ENCODE data around the gene LSM14B.
"Not testable (repeated sequence)": the region's sequence is repeated elsewhere in the genome, so short reads cannot be mapped to it uniquely, and the experiment has no call there.

Gene LSM14B

DNA sequence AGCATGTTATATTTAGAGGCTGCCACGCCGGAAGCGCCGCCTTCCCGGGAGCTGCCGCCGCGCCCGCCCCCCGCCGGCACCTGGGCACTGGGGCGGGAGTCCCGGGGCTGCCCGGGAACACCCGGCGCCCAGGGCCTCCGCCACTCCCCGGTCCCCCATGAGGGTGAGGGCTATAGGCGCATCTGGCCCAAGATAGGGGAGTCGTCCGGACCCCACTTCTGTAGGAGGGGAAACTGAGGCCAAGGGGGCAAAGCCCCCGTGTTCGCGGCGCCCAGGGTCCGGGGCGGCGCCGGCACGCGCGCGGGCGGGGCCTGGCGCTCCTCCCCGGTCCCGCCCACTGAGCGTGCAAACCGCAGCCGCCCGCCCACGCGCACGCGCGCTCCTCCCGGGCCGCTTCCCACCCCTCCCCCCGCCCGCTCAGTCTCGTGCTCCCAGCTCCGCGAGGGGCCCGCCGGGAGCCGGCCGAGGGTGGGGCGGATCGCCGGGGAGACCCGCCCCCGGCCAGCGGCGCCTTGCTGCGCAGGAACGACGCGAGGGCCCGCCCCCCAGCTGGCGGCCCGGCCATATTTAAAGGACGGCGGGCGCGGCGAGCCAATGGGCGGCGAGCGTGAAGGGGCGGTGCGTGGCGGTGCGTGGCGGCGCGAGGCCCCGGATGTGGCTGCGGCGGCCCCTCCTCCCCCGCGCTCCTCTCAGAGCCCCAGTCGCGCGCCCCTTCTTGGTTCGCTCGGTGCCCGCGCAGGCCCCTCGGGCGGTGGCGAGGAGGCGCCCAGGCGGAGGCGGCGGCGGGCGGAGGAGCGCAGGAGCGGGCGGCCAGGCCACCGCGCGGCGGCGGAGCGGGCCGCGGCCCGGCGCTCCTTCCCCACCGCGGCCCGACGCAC lies at the start of gene LSM14B:
Gene LSM14B (plus strand): TSS at position 700 of the 878 bp plus-strand sequence. CDS start 192 bp downstream, outside the sequence.
- peak; percentile 98 to 99 for DNase-seq

DNA sequence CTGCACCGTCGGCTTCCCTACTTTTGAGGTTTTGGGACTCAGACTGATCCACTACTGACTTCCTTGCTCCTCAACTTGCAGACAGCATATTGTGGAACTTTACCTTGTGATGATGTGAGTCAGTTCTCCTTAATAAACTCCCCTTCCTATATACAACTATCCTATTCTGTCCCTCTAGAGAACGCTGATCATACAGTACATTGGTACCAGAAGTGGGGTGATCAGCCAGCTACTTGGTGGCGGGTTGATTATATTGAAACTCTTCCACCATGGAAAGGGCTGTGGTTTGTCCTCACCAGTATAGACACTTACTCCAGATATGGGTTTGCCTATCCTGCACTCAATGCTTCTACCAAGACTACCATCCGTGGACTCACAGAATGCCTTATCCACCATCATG lies 49.0 kb upstream of the LSM14B start:
- DNase-seq: no peak

DNA sequence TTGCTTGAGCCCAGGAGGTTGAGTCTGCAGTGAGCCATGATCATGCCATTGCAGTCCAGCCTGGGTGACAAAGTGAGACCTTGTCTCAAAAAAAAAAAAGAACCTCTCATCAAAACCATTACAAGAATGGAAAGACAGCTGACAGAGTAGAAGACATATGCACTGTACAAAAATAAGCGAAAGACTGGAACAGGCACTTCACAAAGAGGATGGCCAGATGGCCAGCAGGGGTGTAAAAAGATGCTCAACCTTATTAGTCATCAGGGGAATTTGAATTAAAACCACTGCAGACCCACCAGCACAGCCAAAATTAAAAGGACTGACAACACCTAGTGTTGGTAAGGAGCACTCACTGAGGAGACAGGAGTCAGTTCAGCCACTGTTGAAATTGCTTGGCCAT lies 43.1 kb upstream of the LSM14B start:
- no peak for DNase-seq

DNA sequence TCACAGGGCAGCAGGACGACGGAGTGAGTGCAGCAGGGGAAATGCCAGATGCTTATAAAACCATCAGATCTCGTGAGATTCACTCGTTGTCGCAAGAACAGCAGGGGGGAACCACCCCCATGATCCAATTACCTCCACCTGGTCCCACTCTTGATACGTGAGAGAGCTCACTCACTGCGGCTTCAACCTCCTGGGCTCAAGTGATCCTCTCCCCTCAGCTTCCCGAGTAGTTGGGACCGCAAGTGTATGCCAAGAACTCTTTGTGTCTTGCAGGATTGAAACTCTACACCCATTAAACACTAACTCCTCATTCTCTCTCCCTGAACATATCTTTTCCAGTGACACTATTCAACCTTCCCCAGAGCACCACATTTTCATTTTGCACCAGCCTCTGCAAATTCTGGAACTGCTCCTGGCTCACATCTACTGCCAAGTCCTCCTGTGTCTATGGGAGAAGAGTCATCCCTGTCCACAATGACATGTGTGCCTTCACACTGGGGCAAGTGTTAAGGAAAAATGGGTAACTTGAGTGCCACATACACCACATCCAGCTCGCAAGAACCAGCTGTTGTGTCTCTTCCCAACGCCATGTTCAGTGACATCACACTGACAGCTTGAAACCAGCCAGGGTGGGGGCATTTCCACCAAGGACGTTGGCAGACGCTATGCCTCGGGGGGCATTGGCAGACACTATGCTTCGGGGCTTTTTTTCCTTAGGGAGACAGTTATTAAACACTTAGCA lies 41.9 kb upstream of the LSM14B start:
- no peak for DNase-seq

DNA sequence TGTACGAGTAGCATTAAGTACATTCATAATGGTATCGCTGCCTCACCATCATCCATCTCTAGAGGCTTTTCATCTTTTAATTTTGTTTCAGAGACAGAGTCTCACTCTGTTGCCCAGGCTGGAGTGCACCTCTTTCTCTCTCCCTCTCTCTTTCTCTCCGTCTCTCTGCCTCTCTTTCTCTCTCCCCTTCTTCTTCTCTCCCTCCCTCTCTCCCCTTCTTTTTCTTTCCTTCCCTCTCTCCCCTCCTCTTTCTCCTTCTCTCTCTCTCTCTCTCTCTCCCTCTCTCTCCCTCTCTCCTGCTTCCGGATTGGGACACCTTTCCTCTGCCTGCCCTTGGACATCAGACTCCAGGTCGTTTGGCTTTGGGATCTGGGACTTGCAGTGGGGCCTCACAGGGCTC lies 39.0 kb upstream of the LSM14B start:
- DNase-seq: no peak

DNA sequence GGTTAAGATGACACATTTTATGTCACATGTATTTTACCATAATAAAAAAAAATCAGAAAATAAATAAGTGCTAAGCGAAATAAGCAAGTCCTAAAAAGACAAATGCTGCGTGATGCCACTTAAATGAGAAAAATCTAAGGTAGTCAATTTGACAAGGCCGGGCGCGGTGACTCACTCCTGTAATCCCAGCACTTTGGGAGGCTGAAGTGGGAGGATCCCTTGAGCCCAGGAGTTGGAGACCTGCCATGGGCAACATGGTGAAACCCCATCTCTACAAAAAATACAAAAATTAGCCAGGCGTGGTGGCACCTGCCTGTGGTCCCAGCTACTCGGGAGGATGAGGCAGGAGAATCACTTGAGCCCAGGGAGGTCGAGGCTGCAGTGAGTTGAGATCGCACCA lies 38.1 kb upstream of the LSM14B start:
- not testable (repeated sequence) for DNase-seq

DNA sequence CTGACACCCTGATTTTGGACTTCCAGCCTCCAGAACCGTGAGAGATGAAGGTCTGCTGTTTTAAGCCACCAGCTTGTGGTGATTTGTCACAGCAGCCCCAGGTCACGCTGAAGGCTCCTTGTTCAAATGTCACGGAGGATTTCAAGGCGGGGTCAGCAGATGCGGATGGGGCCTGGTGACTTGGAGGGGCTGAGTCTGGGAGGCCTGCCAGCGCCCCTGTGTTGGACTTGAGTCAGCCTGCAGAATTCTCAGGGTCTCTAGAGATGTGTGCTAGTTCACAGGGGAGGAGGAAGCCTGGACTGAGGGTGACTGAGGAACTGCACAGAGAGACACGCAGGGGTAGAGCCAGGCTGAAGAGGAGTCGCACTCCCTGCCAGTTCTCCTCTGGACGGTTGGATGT lies 37.1 kb upstream of the LSM14B start:
- DNase-seq: no peak

DNA sequence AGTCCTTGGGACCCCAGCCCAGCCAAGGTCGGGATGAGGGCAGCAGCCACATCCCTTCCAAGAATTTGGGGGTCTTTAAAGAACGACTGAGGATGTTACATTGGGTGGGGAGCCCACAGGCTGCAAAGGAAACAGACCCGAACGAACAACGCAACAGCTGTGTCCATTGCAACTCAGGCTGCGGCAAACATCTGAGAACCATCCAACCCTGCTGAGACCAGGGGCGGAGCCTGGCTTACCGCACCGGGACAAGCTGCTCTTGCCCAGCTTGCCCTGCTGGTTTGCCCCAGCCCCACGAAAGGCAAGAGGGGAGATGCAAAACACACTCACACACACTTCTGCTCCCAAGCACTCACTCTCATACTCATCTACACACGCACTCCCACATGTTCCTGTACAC lies 35.0 kb upstream of the LSM14B start:
- no peak for DNase-seq

DNA sequence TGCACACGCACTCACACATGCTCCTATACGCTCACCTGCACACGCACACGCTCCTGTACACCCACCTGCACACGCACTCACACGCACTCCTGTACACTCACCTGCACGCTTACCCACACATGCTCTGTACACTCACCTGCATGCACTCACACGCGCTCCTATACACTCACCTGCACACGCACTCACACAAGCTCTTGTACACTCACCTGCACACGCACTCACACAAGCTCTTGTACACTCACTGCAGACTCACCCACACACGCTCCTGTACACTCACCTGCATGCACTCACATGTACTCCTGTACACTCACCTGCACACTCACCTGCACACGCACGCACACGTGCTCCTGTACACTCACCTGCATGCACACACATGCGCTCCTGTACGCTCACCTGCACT lies 34.6 kb upstream of the LSM14B start:
- DNase-seq: no peak

DNA sequence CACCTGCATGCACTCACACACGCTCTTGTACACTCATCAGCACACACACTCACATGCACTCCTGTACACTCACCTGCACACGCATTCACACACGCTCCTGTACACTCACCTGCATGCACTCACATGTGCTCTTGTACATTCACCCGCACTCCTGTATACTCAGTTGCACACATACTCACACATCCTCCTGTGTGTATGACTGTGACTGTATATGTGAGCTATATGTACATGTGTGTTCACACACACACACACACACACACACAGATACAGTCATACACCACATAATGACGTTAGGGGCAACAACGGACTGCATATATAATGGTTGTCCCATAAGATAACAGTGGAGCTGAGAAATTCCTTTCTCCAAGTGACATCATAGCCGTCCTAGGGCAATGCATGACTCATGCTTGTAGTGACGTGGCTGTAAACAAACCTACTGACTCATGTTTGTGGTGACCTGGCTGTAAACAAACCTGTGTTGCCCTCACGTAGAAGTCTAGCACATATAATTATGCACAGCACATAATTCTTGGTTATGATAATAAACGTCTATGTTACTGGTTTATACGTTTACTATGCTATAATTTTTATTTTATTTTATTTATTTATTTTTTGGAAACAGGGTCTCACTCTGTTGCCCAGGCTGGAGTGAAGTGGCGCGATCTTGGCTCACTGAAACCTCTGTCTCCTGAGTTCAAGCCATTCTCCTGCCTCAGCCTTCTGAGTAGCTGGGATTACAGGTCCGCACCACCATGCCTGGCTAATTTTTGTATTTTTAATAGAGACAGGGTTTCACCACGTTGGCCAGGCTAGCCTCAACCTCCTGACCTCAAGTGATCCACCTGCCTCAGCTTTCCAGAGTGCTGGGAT lies 33.8 kb upstream of the LSM14B start:
- DNase-seq: peak in 1 of 2 donors; percentile 26

DNA sequence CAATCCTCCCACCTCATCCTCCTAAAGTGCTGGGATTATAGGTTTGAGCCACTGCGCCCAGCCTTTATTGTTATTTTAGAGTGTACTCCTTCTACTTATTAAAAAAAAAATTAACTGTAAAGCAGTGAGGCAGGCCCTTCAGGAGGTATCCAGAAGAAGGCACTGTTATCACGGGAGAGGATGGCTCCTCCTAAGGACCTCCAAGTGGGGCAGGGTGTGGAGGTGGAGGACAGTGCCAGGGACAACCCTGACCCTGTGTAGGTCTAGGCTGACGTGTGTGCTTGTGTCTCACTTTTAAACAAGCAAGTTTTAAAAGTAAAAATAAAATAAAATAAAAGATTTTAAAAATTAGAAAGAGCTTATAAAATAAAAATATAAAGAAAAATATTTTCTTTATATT lies 32.9 kb upstream of the LSM14B start:
- DNase-seq: no peak

DNA sequence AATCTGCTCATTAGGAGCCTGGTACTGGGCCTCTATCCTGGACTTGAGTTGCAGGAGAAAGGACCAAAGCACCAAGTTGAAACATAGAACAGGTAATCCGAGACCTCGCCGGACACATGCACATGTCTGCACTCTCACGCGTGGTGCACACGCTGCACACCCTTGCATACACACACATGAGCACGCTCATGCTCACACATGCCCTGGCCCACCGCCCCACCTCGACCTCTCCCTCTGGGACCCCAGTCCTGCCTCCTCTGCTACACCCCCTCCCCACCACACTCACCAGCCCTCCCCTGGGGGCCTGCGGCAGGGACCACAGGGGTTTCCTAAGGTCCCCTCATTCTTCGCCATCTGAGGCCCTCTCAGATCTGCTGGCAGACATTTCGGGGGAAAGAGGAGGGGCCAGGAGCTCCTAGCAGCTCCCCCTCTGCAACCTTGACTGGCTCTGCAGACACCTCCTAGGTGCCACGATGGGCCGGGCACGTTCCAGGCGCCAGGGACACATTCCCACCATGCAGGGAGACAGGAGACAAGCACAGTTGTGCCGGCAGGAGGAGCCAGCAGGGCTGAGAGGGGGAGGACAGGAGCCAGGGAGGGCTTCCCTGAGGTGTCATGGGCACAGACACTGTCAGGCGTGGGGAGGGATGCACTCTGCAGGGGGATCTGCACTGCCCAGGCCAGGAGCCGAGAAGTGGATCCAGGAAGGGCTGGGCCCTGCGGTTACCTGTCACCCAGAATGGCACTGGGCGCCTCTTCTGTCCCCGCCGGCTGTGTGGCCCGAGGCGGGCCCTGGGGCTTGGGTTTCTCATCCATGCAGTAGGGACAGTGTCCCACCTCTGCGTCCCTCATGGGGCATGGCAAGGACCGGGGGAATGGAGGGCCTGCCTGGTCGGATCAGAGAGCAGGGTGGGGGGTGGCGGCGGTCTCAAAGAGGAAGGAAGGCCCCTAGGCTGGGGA lies 25.6 kb upstream of the LSM14B start:
- DNase-seq: no peak

DNA sequence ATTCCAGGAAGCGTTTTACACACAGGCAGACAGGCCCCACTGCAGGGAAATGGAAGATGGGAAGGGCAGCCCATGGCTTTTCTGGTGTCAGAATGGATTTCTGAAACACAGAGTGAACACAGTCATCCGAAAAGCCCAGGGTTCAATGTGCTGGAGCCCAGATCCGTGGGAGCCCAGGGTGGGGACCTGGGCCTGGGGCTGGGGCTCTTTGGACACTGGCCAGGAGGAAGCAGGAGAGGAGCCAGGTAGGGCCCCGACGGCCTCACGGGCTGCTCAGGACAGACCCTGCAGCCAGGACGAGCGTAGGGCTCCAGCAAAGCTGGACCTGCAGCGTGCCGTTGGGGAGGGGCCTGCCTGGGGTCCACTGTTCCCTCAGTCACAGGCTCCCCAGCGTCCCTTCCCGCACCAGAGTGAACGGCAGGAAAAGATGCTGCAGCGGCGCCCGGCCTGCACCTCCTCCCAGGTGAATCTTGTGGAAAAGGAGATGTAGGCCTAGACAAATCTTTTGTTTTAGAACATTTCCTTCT lies 24.3 kb upstream of the LSM14B start:
- no peak for DNase-seq

DNA sequence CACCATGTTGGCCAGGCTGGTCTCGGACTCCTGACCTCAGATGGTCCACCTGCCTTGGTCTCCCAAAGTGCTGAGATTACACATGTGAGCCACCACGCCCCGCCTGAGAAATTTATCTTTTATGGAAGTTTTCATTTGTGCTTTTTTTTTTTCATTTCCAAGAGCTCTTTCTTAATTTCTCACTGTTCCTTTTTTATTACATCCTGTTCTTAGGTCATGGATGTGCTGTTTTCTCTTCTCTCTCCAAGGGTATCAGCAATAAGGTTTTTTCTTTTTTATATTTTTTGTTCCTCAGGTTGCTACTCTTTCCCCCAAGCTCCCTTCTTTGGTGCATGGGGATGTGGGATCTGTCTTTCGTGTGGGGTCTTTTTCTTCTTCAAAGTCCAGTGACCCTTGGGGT lies 21.2 kb upstream of the LSM14B start:
- DNase-seq: no peak

DNA sequence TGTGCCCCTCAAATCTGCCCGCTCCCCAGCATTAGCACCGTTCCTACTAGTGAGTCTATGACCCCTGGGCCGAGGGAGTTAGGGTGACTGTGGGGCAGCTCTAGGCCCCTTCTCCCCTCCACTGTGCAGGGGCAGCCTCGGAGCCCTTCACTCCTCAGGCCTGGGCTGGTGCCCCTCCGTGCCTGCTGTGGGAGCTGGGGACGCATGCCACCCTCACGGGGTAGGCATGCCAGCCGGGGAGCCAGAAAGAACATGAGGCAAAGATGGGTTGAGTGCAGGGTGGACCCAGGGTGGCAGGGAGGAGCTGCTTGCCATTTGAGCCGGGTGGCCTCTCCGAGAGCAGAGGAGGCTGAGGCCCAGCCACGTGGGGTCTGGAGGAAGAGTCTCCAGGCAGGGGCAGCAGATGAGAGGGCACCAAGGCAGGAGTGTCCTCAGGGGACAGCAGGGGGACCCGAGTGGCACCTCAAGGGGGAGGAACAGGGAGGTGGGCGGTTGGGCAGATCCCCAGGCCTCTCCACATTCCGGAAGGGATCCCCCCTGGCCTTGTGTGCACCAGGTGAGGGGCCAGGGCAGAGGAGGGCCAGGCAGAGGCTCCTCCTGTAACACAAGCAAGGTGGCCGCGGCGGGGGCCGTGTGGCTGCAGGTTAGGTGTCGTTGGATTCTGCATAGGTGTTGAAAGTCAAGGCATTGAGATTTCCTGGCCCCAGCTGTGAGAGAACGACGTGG lies 18.6 kb upstream of the LSM14B start:
- no peak for DNase-seq

DNA sequence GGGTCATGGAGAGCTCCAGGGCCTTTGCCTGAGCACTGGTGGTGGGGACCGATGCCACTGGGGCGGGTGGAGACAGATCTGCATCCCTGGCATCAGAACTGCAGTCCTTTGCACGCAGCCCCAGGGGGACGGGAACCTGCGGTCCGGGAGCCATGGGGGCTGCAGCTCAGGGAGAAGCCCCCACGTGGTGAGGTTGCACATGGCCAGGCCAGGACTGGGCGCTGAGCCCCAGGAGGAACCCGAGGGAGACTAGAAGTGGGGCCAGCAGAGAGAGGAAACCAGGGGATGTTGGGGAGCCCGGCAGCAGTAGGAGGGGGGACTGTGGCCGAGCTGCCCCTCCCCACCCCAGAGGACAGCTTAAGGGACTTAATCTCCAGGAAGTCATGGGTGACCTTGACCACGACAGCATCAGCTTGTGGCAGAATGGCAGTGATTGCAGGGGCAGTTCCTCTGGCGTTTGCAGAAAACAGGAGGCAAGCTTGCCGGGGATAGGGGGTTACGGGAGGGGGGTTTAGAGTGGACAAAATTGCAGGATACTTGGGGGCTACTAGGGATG lies 18.0 kb upstream of the LSM14B start:
- no peak for DNase-seq

DNA sequence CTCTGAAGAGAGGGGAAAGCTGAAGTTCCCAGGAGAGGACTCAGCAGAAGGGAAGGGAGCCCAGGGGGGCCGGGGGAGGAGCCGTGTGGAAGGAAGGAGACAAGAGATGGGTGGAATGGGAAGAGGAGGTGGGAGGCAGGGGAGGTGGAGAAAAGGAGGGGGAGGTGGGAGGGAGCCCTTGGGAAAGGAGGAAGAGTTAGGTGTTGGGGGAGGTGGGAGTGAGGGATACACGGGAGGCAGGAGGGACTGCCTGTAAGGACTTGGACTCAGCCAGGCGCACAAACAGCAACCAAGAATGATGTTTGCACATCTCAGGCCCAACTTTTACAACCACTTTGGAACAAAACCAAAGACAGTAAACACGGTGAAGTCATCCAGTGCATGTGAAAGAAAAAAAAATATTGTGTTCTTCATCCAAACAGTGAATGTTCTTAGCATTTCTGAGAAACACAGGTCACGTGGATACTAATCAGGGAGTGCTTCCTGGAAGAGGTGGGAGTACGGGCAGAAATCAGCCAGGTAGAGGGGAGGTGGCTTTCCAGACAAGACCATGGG lies 17.4 kb upstream of the LSM14B start:
- no peak for DNase-seq

DNA sequence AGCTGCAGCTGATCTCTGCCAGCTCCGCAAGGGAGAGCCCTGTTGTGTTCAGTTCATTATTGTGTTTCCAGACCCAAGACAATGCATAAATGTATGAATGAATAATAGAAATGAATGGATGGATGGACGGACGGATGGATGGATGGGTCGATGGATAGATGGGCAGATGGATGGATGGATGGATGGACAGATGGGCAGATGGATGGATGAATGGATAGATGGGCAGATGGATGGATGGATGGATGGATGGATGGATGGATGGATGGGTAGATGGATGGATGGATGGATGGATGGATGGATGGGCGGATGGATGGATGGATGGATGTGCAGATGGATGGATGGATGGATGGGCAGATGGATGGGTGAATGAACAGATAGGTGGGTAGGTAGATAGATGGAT lies 16.7 kb upstream of the LSM14B start:
- DNase-seq: no peak

DNA sequence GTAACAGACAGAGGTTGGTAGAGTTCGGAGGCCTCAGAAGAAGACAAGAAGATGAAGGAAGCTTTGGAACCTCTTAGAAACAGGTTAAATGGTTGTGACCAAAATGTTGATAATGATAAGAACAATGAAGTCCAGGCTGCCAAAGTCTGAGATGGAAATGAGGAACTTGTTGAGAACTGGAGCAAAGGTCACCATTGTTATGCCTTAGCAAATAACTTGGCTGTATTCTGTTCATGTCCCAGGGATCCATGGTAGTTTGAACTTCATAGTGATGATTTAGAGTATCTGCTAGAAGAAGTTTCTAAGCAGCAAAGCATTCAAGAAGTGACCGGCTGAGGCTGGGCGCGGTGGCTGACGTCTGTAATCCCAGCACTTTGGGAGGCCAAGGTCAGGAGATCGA lies 11.1 kb upstream of the LSM14B start:
- DNase-seq: no peak

DNA sequence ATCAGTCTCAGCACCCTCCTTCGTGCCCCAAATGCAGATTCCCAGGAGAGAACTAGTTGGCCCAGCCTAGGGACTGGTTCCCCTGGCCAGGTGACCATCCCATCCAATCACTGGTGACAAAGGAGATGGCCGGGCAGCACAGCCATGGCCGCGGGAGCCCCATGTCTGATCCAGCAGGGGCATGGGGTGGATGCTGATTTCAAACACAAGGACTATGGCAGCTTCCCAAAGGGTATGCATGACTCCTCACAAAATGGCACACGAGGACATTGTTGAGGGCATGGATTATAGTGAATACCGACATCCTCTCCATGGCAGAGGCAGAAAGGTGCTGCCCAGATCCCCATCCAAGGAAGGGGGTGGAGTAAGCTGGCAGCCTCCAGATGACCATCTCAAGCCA lies 9.9 kb upstream of the LSM14B start:
- DNase-seq: no peak

Measured in activated CD4-positive, alpha-beta T cell treated with anti-CD3 and anti-CD28 coated beads for 4 hours (primary cell).